Measurements from ENCODE around the gene SCUBE3. TPM values are rescaled to one million over a fixed set of nuclear protein-coding genes. Genes with fewer than 3 reads are reported as not detected.

Gene SCUBE3
- total and polyA plus RNA-seq, 4 experiments from 2014 or later: 0.03 to 0.08 TPM; not detected in 2

DNA sequence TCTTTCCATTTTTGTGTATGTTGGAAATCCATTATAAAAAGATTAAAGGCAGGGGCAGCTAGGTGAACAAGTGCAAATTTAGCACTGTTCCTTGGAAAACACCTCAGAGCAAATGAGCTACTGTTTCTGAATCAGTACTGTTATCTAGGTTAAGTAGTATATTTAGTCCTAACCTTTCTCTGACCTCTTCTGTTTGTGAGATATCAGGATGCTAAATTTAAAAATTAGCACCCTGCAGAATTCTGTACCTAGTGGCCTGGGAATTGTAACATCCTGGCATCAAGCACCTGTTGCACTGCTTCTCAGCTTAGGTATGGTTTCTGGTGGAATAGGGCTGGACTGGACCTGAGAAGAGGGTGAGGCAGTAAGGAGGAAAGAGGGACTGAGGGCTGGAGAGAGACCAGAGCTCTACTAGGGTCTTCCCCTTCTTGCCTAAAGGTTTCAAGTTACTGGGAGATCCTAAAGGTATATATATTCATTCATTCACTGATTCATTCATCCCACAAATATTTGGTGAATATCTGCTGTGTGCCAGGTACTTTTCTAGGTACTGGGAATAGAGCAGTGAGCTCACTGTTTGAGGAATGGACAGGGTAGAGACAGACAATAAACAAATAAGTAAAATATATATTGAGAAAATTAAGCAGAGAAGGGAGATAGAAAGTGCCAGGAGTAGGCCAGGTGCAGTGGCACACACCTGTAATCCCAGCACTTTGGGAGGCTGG lies 51.0 kb downstream of the SCUBE3 start:
- Histone ChIP-seq H3K9me3 (ENCODE audit: control insufficient read depth in 1 of 2, low read length in 2 of 2) (no peaks in the 10 kb centered on the region), H3K27ac (ENCODE audit: low read depth, low read length) (no peak overlapping the region), H3K4me1 (ENCODE audit: insufficient read depth, low read length) (peaks cover 46% of the 10 kb centered on the region), H3K27me3 (ENCODE audit: insufficient read depth, low read length) (no peaks in the 10 kb centered on the region), H3K4me3 (ENCODE audit: low read length in 2 of 2) (no peak overlapping the region), H3K36me3 (ENCODE audit: insufficient read depth, low read length) (no peaks in the 10 kb centered on the region)
- no peaks in the 10 kb centered on the region for H3K27me3 Mint-ChIP-seq
- intact Hi-C loops (cut with micrococcal nuclease): no loop called here
- ChIA-PET POLR2A (ENCODE audit: partially characterized antibody) (interaction anchor here (1.0 kb wide), 1 partner anchor 508 kb away, joined by 3 read pairs; no protein-coding TSS in a partner anchor), CTCF (ENCODE audit: partially characterized antibody) (no interaction called here)
- H3K36me3 Mint-ChIP-seq: peaks cover 4 to 10% of the 10 kb centered on the region in 2 donors
- H3K4me1 Mint-ChIP-seq: peaks cover 42 to 63% (median 55%) of the 10 kb centered on the region in 4 donors
- H3K4me3 Mint-ChIP-seq: no peak overlapping the region
- H3K27ac Mint-ChIP-seq: peak overlapping the region in 4 of 7 donors; percentile 6 to 59 (median 34)
- DNase-seq: no peak
- peaks cover 0 to 2% (median 0%) of the 10 kb centered on the region in 8 donors for H3K9me3 Mint-ChIP-seq

DNA sequence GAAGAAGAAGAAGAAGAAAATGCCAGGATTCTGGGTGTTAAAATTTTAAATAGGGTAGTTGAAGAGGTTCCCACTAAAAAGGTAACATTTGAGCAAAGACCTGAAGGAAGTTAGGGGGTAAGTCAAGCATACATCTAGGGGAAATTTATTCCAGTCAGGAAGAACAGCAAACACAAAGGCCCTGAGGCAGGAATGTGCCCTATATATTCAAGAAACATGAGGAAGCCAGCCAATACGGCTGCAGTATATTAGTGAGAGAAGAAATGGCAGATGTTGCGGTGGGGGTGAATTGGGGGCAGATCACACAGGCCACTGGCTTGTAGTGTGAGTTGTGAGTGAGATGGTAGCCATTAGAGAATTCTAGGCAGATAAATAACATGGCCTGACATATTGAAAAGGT lies 51.8 kb downstream of the SCUBE3 start:
- H3K4me1 ChIP-seq (ENCODE audit: insufficient read depth, low read length): peaks cover 40% of the 10 kb centered on the region
- H3K27me3 ChIP-seq (ENCODE audit: insufficient read depth, low read length): no peaks in the 10 kb centered on the region
- no peaks in the 10 kb centered on the region for H3K27me3 Mint-ChIP-seq
- no peak for DNase-seq
- CTCF ChIA-PET (ENCODE audit: partially characterized antibody): interaction anchor here (1.4 kb wide), 1 partner anchor 63 kb away, joined by 4 read pairs; no protein-coding TSS in a partner anchor
- POLR2A ChIA-PET (ENCODE audit: partially characterized antibody): no interaction called here
- peak overlapping the region in 2 of 7 donors; percentile 1 to 10 for H3K27ac Mint-ChIP-seq
- H3K4me3 ChIP-seq (ENCODE audit: low read length in 2 of 2): no peak overlapping the region
- H3K4me3 Mint-ChIP-seq: no peak overlapping the region
- H3K36me3 ChIP-seq (ENCODE audit: insufficient read depth, low read length): no peaks in the 10 kb centered on the region
- H3K27ac ChIP-seq (ENCODE audit: low read depth, low read length): no peak overlapping the region
- H3K4me1 Mint-ChIP-seq: peaks cover 36 to 56% (median 49%) of the 10 kb centered on the region in 4 donors
- H3K9me3 ChIP-seq (ENCODE audit: control insufficient read depth in 1 of 2, low read length in 2 of 2): no peaks in the 10 kb centered on the region
- intact Hi-C loops (cut with micrococcal nuclease): no loop called here
- H3K36me3 Mint-ChIP-seq: peaks cover 4 to 10% of the 10 kb centered on the region in 2 donors
- H3K9me3 Mint-ChIP-seq: no peaks in the 10 kb centered on the region

DNA sequence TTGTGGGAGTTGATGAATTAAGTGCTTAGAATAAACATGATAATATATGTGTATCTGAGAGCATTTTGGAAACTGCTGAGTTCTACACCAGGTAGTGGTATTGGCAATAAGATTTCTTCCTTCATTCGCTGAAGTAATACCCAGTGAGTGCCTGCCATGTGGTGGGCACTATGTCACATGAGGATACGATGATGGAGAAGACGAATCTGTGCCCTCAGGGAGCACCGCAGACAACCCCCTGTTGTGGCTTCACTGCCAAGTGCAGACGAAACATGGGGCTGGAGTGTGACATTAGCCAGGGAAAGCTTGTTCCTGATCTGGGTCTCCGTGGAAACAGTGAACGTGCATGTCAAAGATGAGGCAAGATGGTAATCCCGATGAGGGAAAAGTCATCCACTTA lies 53.7 kb downstream of the SCUBE3 start:
- H3K27me3 ChIP-seq (ENCODE audit: insufficient read depth, low read length): no peaks in the 10 kb centered on the region
- no peak for DNase-seq
- H3K4me1 ChIP-seq (ENCODE audit: insufficient read depth, low read length): peaks cover 22% of the 10 kb centered on the region
- no peaks in the 10 kb centered on the region for H3K9me3 ChIP-seq (ENCODE audit: control insufficient read depth in 1 of 2, low read length in 2 of 2)
- H3K4me3 Mint-ChIP-seq: no peak overlapping the region
- H3K27me3 Mint-ChIP-seq: no peaks in the 10 kb centered on the region
- no peaks in the 10 kb centered on the region for H3K36me3 ChIP-seq (ENCODE audit: insufficient read depth, low read length)
- no peaks in the 10 kb centered on the region for H3K9me3 Mint-ChIP-seq
- H3K27ac Mint-ChIP-seq: peak overlapping the region in 3 of 7 donors; percentile 9 to 60 (median 29)
- H3K4me1 Mint-ChIP-seq: peaks cover 26 to 39% (median 35%) of the 10 kb centered on the region in 4 donors
- intact Hi-C loops (cut with micrococcal nuclease): no loop called here
- CTCF ChIA-PET (ENCODE audit: partially characterized antibody): interaction anchor here (1.4 to 2.0 kb wide), 2 partner anchors 9 to 27 kb away, joined by 4 to 6 read pairs; partner anchors contain the start of gene ZNF76
- H3K36me3 Mint-ChIP-seq: peaks cover 4 to 12% of the 10 kb centered on the region in 2 donors
- no peak overlapping the region for H3K4me3 ChIP-seq (ENCODE audit: low read length in 2 of 2)
- POLR2A ChIA-PET (ENCODE audit: partially characterized antibody): interaction anchor here (2.6 kb wide), 1 partner anchor 8 kb away, joined by 13 read pairs; the partner anchor contains the start of gene ZNF76
- H3K27ac ChIP-seq (ENCODE audit: low read depth, low read length): no peak overlapping the region

DNA sequence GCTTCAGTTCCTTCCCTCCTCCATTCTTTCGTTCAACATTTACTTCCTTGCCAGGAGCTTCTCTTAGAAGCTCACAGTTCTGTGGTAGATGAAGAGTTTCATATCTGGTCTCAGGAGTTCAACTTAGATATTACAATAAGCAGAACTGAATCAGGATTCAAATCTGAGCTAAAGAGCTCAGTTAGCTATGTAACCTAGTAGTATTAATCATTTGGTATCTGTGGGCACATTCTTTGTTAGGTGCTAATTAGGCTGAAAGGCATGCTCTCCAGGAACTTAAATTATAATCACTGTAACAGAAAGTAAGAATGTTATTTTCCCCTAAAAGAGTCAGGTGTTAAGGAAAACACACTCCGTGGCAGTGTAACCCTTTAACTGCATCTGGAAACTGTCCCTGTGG lies 54.1 kb downstream of the SCUBE3 start:
- CTCF ChIA-PET (ENCODE audit: partially characterized antibody): interaction anchor here (1.4 to 2.0 kb wide), 2 partner anchors 9 to 28 kb away, joined by 4 to 6 read pairs; partner anchors contain the start of gene ZNF76
- no peak overlapping the region for H3K4me3 Mint-ChIP-seq

DNA sequence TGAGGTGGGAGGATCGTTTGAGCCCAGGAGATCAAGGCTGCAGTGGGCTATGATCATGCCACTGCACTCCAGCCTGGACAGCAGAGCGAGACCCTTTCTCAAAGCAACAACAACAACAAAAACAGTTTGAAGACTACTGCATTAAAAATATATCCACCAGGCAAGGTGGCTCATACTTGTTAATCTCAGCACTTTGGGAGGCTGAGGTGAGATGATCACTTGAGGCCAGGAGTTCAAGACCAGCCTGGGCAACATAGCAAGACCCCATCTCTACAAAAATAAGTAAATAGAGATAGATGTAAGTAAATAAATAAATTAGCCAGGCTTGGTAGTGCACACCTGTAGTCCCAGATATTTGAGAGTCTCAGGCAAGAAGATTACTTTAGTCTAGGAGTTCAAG lies 58.2 kb downstream of the SCUBE3 start:
- Histone ChIP-seq H3K27ac (ENCODE audit: low read depth, low read length) (no peak overlapping the region), H3K9me3 (ENCODE audit: control insufficient read depth in 1 of 2, low read length in 2 of 2) (no peaks in the 10 kb centered on the region), H3K27me3 (ENCODE audit: insufficient read depth, low read length) (no peaks in the 10 kb centered on the region), H3K36me3 (ENCODE audit: insufficient read depth, low read length) (no peaks in the 10 kb centered on the region), H3K4me3 (ENCODE audit: low read length in 2 of 2) (no peak overlapping the region), H3K4me1 (ENCODE audit: insufficient read depth, low read length) (no peaks in the 10 kb centered on the region)
- no peaks in the 10 kb centered on the region for H3K27me3 Mint-ChIP-seq
- H3K4me3 Mint-ChIP-seq: no peak overlapping the region
- peaks cover 13 to 19% (median 16%) of the 10 kb centered on the region in 4 donors for H3K4me1 Mint-ChIP-seq
- ChIA-PET CTCF (ENCODE audit: partially characterized antibody) (no interaction called here), POLR2A (ENCODE audit: partially characterized antibody) (no interaction called here)
- H3K9me3 Mint-ChIP-seq: no peaks in the 10 kb centered on the region
- no peak for DNase-seq
- peak overlapping the region in 1 of 7 donors; percentile 12 for H3K27ac Mint-ChIP-seq
- intact Hi-C loops (cut with micrococcal nuclease): no loop called here
- H3K36me3 Mint-ChIP-seq: peaks cover 4 to 12% of the 10 kb centered on the region in 2 donors

More for the DNA sequence above, 54.1 kb downstream of the SCUBE3 start:
- POLR2A ChIA-PET (ENCODE audit: partially characterized antibody): interaction anchor here (2.6 kb wide), 1 partner anchor 9 kb away, joined by 13 read pairs; the partner anchor contains the start of gene ZNF76
- H3K27me3 ChIP-seq (ENCODE audit: insufficient read depth, low read length): no peaks in the 10 kb centered on the region
- no peak for DNase-seq
- no peak overlapping the region for H3K4me3 ChIP-seq (ENCODE audit: low read length in 2 of 2)
- H3K4me1 ChIP-seq (ENCODE audit: insufficient read depth, low read length): peaks cover 18% of the 10 kb centered on the region
- Mint-ChIP-seq H3K27me3 (no peaks in the 10 kb centered on the region), H3K9me3 (no peaks in the 10 kb centered on the region), H3K4me1 (peaks cover 21 to 34% (median 30%) of the 10 kb centered on the region in 4 donors), H3K27ac (peak overlapping the region in 3 of 7 donors; percentile 21 to 60 (median 29)), H3K36me3 (peaks cover 4 to 12% of the 10 kb centered on the region in 2 donors)
- H3K9me3 ChIP-seq (ENCODE audit: control insufficient read depth in 1 of 2, low read length in 2 of 2): no peaks in the 10 kb centered on the region
- intact Hi-C loops (cut with micrococcal nuclease): no loop called here
- H3K36me3 ChIP-seq (ENCODE audit: insufficient read depth, low read length): no peaks in the 10 kb centered on the region
- H3K27ac ChIP-seq (ENCODE audit: low read depth, low read length): no peak overlapping the region

DNA sequence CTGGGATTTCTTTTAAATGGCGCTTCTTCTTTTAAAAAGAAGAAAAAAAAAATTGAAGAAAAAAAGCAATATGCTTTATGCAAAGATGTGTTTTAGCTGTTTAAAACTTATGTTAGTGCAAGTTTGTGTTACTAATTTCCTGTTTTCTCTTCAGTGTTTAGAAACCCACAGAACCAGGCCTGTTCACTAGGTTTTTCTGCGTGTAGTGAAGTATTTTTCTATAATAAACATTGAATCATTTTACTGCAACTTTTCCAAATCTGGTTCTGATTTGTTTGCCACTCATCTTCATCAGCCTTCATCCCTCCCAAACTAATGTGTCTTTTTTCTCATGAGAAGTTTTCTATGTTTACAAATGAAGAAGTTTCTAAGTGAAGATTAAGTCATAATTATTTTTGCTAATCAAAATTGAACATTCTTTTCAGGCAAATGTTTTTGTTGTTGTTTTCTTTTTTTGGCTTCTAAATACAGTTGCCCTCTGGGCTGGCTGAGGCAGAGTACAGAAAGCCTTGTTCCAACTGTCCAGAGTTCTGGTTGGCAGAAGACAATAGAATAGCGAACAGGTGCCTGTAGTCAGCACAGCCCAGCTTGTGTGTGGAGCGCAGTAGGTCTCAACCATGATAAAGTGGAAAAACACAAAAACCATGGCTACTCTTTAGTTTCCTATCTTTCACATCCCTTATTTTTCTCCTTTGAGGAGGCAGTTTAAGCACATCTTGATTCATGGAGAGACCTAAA lies 60.2 kb downstream of the SCUBE3 start:
- POLR2A ChIA-PET (ENCODE audit: partially characterized antibody): no interaction called here
- Histone ChIP-seq H3K4me1 (ENCODE audit: insufficient read depth, low read length) (no peaks in the 10 kb centered on the region), H3K4me3 (ENCODE audit: low read length in 2 of 2) (no peak overlapping the region), H3K36me3 (ENCODE audit: insufficient read depth, low read length) (no peaks in the 10 kb centered on the region), H3K27ac (ENCODE audit: low read depth, low read length) (no peak overlapping the region), H3K27me3 (ENCODE audit: insufficient read depth, low read length) (no peaks in the 10 kb centered on the region), H3K9me3 (ENCODE audit: control insufficient read depth in 1 of 2, low read length in 2 of 2) (no peaks in the 10 kb centered on the region)
- intact Hi-C loops (cut with micrococcal nuclease): no loop called here
- H3K4me1 Mint-ChIP-seq: peaks cover 12 to 20% (median 14%) of the 10 kb centered on the region in 4 donors
- no peaks in the 10 kb centered on the region for H3K9me3 Mint-ChIP-seq
- H3K27me3 Mint-ChIP-seq: no peaks in the 10 kb centered on the region
- H3K36me3 Mint-ChIP-seq: peaks cover 6 to 11% of the 10 kb centered on the region in 2 donors
- no peak overlapping the region for H3K4me3 Mint-ChIP-seq
- DNase-seq: no peak
- peak overlapping the region in 2 of 7 donors; percentile 5 to 18 for H3K27ac Mint-ChIP-seq
- CTCF ChIA-PET (ENCODE audit: partially characterized antibody): interaction anchor here (0.7 kb wide), 1 partner anchor 25 kb away, joined by 3 read pairs; no protein-coding TSS in a partner anchor

DNA sequence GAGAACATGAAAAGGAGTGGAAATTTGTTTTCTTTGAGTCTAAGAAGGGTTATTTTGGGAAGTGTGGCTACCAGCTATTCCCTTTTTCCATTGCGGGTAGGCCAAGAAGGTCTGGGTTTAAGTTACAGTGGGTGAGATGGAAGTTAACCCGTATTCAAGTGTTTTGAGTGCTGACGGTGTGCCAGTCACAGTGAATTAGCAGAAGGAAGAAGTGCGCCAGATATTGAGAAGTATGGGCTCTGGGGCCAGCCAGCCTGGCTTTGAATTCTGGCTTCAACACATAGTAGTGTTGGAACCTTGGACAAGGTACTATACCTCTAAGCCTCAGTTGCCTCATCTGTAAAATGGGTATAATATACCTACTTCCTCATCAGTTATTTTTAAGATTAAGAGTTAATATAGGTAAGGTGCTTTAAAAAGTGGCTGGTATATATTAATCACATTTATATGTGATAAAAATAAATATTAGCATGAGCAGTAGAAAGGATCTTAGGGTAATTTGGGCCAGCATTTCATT lies 62.0 kb downstream of the SCUBE3 start:
- intact Hi-C loops (cut with micrococcal nuclease): no loop called here
- peak overlapping the region in 1 of 7 donors; percentile 49 for H3K27ac Mint-ChIP-seq

More for the DNA sequence above, 62.0 kb downstream of the SCUBE3 start:
- Mint-ChIP-seq H3K27me3 (no peaks in the 10 kb centered on the region), H3K9me3 (no peaks in the 10 kb centered on the region), H3K4me3 (no peak overlapping the region), H3K4me1 (peaks cover 13 to 14% (median 14%) of the 10 kb centered on the region in 4 donors), H3K36me3 (peaks cover 6 to 9% of the 10 kb centered on the region in 2 donors)
- POLR2A ChIA-PET (ENCODE audit: partially characterized antibody): no interaction called here
- no peak for DNase-seq
- Histone ChIP-seq H3K4me3 (ENCODE audit: low read length in 2 of 2) (no peak overlapping the region), H3K27ac (ENCODE audit: low read depth, low read length) (no peak overlapping the region), H3K9me3 (ENCODE audit: control insufficient read depth in 1 of 2, low read length in 2 of 2) (no peaks in the 10 kb centered on the region), H3K27me3 (ENCODE audit: insufficient read depth, low read length) (no peaks in the 10 kb centered on the region), H3K4me1 (ENCODE audit: insufficient read depth, low read length) (no peaks in the 10 kb centered on the region), H3K36me3 (ENCODE audit: insufficient read depth, low read length) (peaks cover under 1% of the 10 kb centered on the region)
- CTCF ChIA-PET (ENCODE audit: partially characterized antibody): no interaction called here
